H1 (cell line): ENCODE measurements around the gene SLC66A2. TPM values are rescaled to one million over a fixed set of nuclear protein-coding genes. Genes with fewer than 3 reads are reported as not detected.

Experiments used
- NANOG ChIP-seq: IDR thresholded peaks from 2 replicates; pipeline ENCODE4 v1.6.1; 2011; ENCODE audit warnings: low read length, low read depth, mild to moderate bottlenecking, inconsistent platforms; ENCODE audit not compliant: insufficient read depth, poor library complexity, severe bottlenecking
- SUZ12 ChIP-seq: fragments of 200-600 bp; sonication (generic); IDR thresholded peaks from 2 replicates; pipeline ENCODE4 v1.6.1; 2012; ENCODE audit warnings: mild to moderate bottlenecking, inconsistent platforms, low read length, moderate library complexity, mixed read lengths
- polyA plus RNA-seq, 7 experiments: library from polyadenylated mRNA; depleted of rRNA in 3 of 7; stranded (reverse) in 5 of 7; unstranded in 2 of 7; fragments of >200 nt in 5 of 7; fragments of 200-250 nt in 2 of 7; gene quantifications; 1 replicate in 5 of 7; 2 replicates in 1 of 7; 4 replicates in 1 of 7; pipeline versions ENCODE4 v1.2.1 to v1.2.3, GENCODE V29; 2011 to 2013; ENCODE audit warnings: missing spikeins in 2 of 7, mixed read lengths in 2 of 7
- total RNA-seq: library from RNA; stranded (reverse); fragmentation: NEBNext Ultra II Directional; extraction: Animal tissue kit (Norgen Biotek cat#: 25700); gene quantifications from 2 replicates; pipeline ENCODE4 v1.2.1, GENCODE V29; 2021

Gene SLC66A2
- total and polyA plus RNA-seq, 2 of the 8 experiments (the other 6 are each of a cell fraction or from before 2014, with no cell fraction given): 15.0 to 18.9 TPM

GRCh38 chr18:79901665-79902064, 49.8 kb downstream of the SLC66A2 start (continued):
- TF ChIP-seq NANOG: no peak
- TF ChIP-seq SUZ12: no peak
- TF ChIP-seq, all 59 proteins: peak for 0
